Esophagus (tissue), 2 donors: ENCODE measurements around the gene EPS8. TPM values are rescaled to one million over a fixed set of nuclear protein-coding genes. Genes with fewer than 3 reads are reported as not detected.

ENCODE experiments used
- H3K27ac ChIP-seq, 2 donors: one replicate each; pipeline ENCODE4 v1.5.1; 2013; ENCODE audit warnings: low read depth in 2 of 2, mild to moderate bottlenecking in 2 of 2, inconsistent platforms in 1 of 2, low read length in 1 of 2, moderate library complexity in 1 of 2
- H3K27me3 ChIP-seq, 2 donors: one replicate each; pipeline ENCODE4 v1.6.1; 2013; ENCODE audit warnings: low read length in 2 of 2, control low read depth in 1 of 2, mild to moderate bottlenecking in 1 of 2; ENCODE audit not compliant: insufficient read depth in 2 of 2, control insufficient read depth in 1 of 2
- H3K36me3 ChIP-seq, 2 donors: one replicate each; pipeline ENCODE4 v1.6.1; 2013; ENCODE audit warnings: low read length in 1 of 2; ENCODE audit not compliant: control insufficient read depth in 2 of 2, insufficient read depth in 2 of 2
- H3K4me1 ChIP-seq, 2 donors: one replicate each; pipeline ENCODE4 v1.6.1; 2013; ENCODE audit warnings: low read length in 1 of 2; ENCODE audit not compliant: control insufficient read depth in 2 of 2, insufficient read depth in 2 of 2
- H3K4me3 ChIP-seq, 2 donors: one replicate each; pipeline ENCODE4 v1.5.1; 2013; ENCODE audit warnings: low read length in 2 of 2, mild to moderate bottlenecking in 2 of 2, low read depth in 1 of 2, moderate library complexity in 1 of 2
- H3K9me3 ChIP-seq, 2 donors: one replicate each; pipeline ENCODE4 v1.6.1; 2013; ENCODE audit warnings: mild to moderate bottlenecking in 2 of 2, low read depth in 1 of 2, low read length in 1 of 2, moderate library complexity in 1 of 2; ENCODE audit not compliant: control insufficient read depth in 2 of 2, insufficient read depth in 1 of 2
- WGBS, 2 donors: extraction: QIAGEN DNeasy Blood & Tissue Kit; methylation state at CpG; one replicate each; pipeline ENCODE4 v1.1.7; 2013; 5-methylcytosine and 5-hydroxymethylcytosine counted together
- polyA plus RNA-seq, 2 donors: library from polyadenylated mRNA; stranded (reverse); fragments of 200-250 nt; gene quantifications; one replicate each; pipeline ENCODE4 v1.2.3, GENCODE V29; 2013
- donor health status: healthy with polysubstance abuse.
- donor health status: Bipolar disorder and iron deficiency.

Gene EPS8
- polyA plus RNA-seq, 2 donors: 6.7 to 7.9 TPM

- no peaks in the 10 kb centered on the region for H3K9me3 ChIP-seq
- WGBS, 2 donors: 63 to 92% methylated on average over 1 of the region's 1 CpG
- peaks cover 2 to 6% of the 10 kb centered on the region in 2 donors for H3K36me3 ChIP-seq
Measured at GRCh38 chr12:15648558-15648957, 140.6 kb downstream of the EPS8 start.

DNA sequence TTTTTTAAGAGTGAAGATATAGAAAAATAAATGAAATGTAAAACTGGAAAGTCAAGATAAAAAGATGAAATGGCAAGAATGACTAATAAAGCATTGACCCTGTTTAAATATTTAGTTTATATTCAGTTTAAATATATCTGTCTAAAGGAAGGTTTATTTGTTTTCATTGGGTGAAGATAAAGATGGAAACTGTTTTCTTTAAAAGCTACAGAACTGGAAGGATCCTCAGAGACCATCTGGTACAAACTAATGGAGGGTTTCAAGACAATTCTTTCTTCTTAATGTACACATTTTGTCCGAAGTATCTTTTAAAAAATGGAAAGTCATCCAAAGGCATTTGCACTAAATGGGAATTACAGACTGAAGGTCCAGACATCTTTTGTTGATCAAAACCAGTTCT lies 142.6 kb downstream of the EPS8 start:
- Histone ChIP-seq H3K4me1 (no peaks in the 10 kb centered on the region), H3K4me3 (no peak overlapping the region), H3K9me3 (no peaks in the 10 kb centered on the region), H3K27ac (no peak overlapping the region), H3K27me3 (no peaks in the 10 kb centered on the region), H3K36me3 (peaks cover 2 to 3% of the 10 kb centered on the region in 2 donors)
- WGBS, 2 donors: 0% methylated on average over 1 of the region's 1 CpG

More at GRCh38 chr12:15648558-15648957, 140.6 kb downstream of the EPS8 start:
- no peak overlapping the region for H3K4me3 ChIP-seq
- no peaks in the 10 kb centered on the region for H3K27me3 ChIP-seq
- H3K27ac ChIP-seq: no peak overlapping the region
- H3K4me1 ChIP-seq: no peaks in the 10 kb centered on the region

- no peak overlapping the region for H3K4me3 ChIP-seq
- no peaks in the 10 kb centered on the region for H3K9me3 ChIP-seq
- peaks cover 2 to 4% of the 10 kb centered on the region in 2 donors for H3K36me3 ChIP-seq
- no peaks in the 10 kb centered on the region for H3K4me1 ChIP-seq
- H3K27ac ChIP-seq: no peak overlapping the region
- H3K27me3 ChIP-seq: no peaks in the 10 kb centered on the region
Measured at GRCh38 chr12:15644700-15645099, 144.5 kb downstream of the EPS8 start.

DNA sequence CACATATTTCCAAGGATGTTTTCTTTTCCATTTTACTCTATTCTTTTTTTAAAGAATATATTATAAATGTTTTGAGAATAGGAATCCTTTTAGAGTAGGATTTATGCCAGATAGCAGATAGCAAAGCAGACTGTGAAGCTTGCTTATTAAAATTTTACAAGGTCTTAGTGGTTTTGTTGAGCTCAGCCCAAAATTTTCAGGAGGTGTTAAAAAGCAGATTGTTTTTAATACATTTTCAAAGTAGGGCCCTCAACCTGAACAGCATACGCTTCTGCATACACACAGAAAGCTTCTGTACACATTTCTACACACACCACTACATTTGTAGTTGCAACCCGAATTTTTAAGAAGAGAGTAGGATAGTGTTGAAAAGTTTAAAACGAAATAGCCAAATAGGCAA lies 151.0 kb downstream of the EPS8 start:
- no peaks in the 10 kb centered on the region for H3K4me1 ChIP-seq
- H3K9me3 ChIP-seq: no peaks in the 10 kb centered on the region
- WGBS, 2 donors: 68 to 80% methylated on average over 3 of the region's 3 CpGs
- peaks cover 0 to 1% of the 10 kb centered on the region in 2 donors for H3K36me3 ChIP-seq
- no peak overlapping the region for H3K4me3 ChIP-seq
- no peaks in the 10 kb centered on the region for H3K27me3 ChIP-seq
- no peak overlapping the region for H3K27ac ChIP-seq

- 87 to 91% methylated on average over 1 of the region's 1 CpG for WGBS, 2 donors
- Histone ChIP-seq H3K27ac (no peak overlapping the region), H3K36me3 (peaks cover 0 to 1% of the 10 kb centered on the region in 2 donors), H3K9me3 (no peaks in the 10 kb centered on the region), H3K27me3 (no peaks in the 10 kb centered on the region), H3K4me1 (no peaks in the 10 kb centered on the region), H3K4me3 (no peak overlapping the region)
Measured at GRCh38 chr12:15636060-15636890, 152.9 kb downstream of the EPS8 start.

DNA sequence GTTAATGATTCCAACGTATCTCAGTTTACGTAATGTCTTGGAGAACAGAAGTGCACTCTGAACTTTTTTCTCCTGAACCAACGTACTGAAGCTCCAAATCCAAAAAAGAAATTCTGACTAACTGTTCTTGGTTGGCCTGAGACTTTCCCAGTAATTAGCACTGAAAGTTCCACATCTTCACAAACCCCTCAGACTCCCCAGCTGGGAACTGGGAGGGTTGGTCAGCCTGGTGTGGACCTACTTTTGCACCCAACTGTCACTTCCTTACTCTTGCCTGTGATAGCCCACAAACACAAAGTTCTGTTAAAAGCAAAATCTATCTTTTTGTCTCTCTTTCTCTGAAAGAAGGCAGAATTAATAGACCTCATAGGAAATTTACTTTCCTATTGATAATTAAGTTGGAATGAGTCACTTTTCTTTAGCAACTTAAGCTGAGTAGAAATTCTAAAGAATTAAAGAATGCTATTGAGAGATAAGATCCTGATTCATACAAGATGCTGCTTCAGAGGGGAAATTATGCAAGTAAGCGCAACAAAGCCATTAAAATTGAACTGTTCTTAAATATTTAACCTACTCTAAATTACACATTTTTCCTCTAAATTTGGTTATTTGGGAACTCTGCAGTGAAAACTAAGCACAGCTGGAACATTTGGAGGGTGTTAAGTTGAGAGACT lies 155.0 kb downstream of the EPS8 start:
- no peaks in the 10 kb centered on the region for H3K36me3 ChIP-seq
- no peak overlapping the region for H3K27ac ChIP-seq
- H3K9me3 ChIP-seq: no peaks in the 10 kb centered on the region
- 86 to 90% methylated on average over 4 of the region's 4 CpGs for WGBS, 2 donors
- H3K27me3 ChIP-seq: no peaks in the 10 kb centered on the region
- no peaks in the 10 kb centered on the region for H3K4me1 ChIP-seq
- H3K4me3 ChIP-seq: no peak overlapping the region

GRCh38 chr12:15633201-15633600 lies 156.0 kb downstream of the EPS8 start:
- WGBS, 2 donors: 58 to 82% methylated on average over 1 of the region's 1 CpG
- no peaks in the 10 kb centered on the region for H3K27me3 ChIP-seq
- H3K4me1 ChIP-seq: no peaks in the 10 kb centered on the region
- no peak overlapping the region for H3K27ac ChIP-seq
- H3K9me3 ChIP-seq: no peaks in the 10 kb centered on the region
- H3K36me3 ChIP-seq: no peaks in the 10 kb centered on the region
- H3K4me3 ChIP-seq: no peak overlapping the region

DNA sequence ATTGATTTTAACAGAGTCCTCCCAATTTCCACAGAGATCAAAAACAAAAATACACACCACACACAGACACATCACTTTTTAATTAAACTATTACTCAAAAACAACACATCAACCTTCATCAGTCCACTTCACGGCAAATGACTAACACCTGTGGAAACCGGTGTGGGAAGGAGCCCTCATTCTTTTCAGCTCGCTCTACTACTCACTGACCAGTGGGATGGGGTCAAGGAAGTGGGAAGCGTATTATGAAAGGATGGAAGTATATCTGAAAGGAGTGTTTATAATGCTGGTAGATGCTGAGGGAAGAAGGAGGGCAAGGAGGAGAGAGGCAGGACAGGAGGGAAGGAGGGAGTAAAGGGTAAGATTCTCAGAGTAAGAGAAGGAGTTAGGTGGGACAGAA lies 156.5 kb downstream of the EPS8 start:
- WGBS, 2 donors: 91 to 92% methylated on average over 4 of the region's 4 CpGs
- Histone ChIP-seq H3K4me3 (no peak overlapping the region), H3K27ac (no peak overlapping the region), H3K27me3 (no peaks in the 10 kb centered on the region), H3K4me1 (no peaks in the 10 kb centered on the region), H3K9me3 (no peaks in the 10 kb centered on the region), H3K36me3 (no peaks in the 10 kb centered on the region)

GRCh38 chr12:15631007-15631715 lies 158.0 kb downstream of the EPS8 start:
- Histone ChIP-seq H3K27ac (no peak overlapping the region), H3K36me3 (no peaks in the 10 kb centered on the region), H3K9me3 (no peaks in the 10 kb centered on the region), H3K4me3 (no peak overlapping the region), H3K4me1 (no peaks in the 10 kb centered on the region), H3K27me3 (no peaks in the 10 kb centered on the region)
- 75 to 80% methylated on average over 6 of the region's 6 CpGs for WGBS, 2 donors
